ENCODE results near the gene TRERF1. TPM values are rescaled to one million over a fixed set of nuclear protein-coding genes. Genes with fewer than 3 reads are reported as not detected.

The TRERF1 gene
- total RNA-seq, 4 donors from 2014 or later = 3.3 to 4.9 (median 3.8) TPM

GRCh38 chr6:42263165-42263728, 188.5 kb downstream of the TRERF1 start:
- no peak for TF ChIP-seq CTCF (IDR thresholded peaks at IDR 0.05; ENCODE audit: low read depth)

GRCh38 chr6:42260972-42261371, 190.8 kb downstream of the TRERF1 start:
- TF ChIP-seq CTCF (IDR thresholded peaks at IDR 0.05; ENCODE audit: low read depth) = no peak

GRCh38 chr6:42260396-42260888, 191.3 kb downstream of the TRERF1 start:
- TF ChIP-seq CTCF (IDR thresholded peaks at IDR 0.05; ENCODE audit: low read depth) = no peak

GRCh38 chr6:42259841-42260395, 191.8 kb downstream of the TRERF1 start:
- no peak for TF ChIP-seq CTCF (IDR thresholded peaks at IDR 0.05; ENCODE audit: low read depth)

GRCh38 chr6:42259286-42259685, 192.4 kb downstream of the TRERF1 start:
- no peak for TF ChIP-seq CTCF (IDR thresholded peaks at IDR 0.05; ENCODE audit: low read depth)

GRCh38 chr6:42257614-42258013, 194.1 kb downstream of the TRERF1 start:
- TF ChIP-seq CTCF (IDR thresholded peaks at IDR 0.05; ENCODE audit: low read depth) = no peak

- TF ChIP-seq CTCF (IDR thresholded peaks at IDR 0.05; ENCODE audit: low read depth) = no peak
These were observed 194.7 kb downstream of the TRERF1 start for GRCh38 chr6:42257063-42257462.

Data from subcutaneous adipose tissue (tissue), 4 donors.